ENCODE results near the gene FERD3L.

DNA sequence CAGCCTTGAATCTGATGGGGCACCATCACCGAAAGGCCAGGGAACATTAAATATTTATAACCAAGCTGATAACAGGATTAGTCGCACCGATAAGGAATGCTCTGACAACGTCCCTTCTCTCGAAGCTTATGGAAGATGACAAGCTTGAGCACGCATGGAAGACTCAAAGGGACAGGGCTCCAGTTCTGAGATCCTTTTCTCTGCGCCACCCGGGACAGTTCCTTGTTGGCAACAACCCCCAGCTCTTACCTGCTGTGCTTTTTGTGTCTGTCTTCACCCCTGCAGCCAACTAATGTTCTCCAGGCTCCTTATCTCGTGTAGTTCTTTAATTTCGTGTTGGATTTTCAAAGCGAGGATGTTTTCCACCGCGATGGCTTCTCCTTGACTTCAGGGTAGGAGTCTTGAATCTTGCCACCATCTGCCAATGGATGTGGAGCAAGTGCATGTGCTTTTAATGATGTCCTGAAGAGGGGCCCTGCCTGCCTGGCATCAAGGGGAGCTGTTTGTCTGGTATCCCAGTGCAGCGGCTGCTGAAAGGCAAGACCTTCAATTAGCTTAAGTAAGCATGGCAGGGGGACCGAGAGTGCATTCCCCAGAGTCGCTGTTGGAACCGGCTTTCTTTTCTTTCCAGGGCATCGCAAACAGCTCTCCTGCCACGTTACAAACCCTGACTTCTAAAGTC lies 354 bp upstream of the FERD3L start:
- TF ChIP-seq, protein P1, sequence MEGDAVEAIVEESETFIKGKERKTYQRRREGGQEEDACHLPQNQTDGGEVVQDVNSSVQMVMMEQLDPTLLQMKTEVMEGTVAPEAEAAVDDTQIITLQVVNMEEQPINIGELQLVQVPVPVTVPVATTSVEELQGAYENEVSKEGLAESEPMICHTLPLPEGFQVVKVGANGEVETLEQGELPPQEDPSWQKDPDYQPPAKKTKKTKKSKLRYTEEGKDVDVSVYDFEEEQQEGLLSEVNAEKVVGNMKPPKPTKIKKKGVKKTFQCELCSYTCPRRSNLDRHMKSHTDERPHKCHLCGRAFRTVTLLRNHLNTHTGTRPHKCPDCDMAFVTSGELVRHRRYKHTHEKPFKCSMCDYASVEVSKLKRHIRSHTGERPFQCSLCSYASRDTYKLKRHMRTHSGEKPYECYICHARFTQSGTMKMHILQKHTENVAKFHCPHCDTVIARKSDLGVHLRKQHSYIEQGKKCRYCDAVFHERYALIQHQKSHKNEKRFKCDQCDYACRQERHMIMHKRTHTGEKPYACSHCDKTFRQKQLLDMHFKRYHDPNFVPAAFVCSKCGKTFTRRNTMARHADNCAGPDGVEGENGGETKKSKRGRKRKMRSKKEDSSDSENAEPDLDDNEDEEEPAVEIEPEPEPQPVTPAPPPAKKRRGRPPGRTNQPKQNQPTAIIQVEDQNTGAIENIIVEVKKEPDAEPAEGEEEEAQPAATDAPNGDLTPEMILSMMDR (IDR thresholded peaks at IDR 0.05): no peak
- TF ChIP-seq EP300 (IDR thresholded peaks at IDR 0.05) (no peak), POLR2A (IDR thresholded peaks at IDR 0.05) (no peak)

All from upper lobe of left lung (tissue), 4 donors.